ENCODE data around the gene NAALADL1. TPM values are rescaled to one million over a fixed set of nuclear protein-coding genes. Genes with fewer than 3 reads are reported as not detected.

NAALADL1 gene
- total RNA-seq, 2 experiments from 2014 or later, result 2.7 to 3.9 TPM

DNA sequence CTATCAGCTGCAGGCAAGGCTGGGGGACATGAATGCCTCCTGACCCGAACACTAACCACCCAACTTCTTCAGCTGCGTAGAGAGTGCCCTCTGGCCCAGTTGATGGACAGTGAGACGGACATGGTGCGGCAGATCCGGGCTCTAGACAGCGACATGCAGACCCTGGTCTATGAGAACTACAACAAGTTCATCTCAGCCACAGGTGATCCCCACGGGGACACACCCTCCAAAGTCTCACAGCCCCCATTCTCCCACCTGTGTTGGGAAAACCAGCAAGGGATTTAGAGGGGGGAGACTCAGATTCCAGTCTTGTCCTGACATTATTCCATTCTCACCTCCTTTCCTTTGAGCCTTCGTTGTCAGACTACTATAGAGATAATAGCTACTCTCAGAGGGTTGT, 38.6 kb upstream of the NAALADL1 start:
- TSS peak; percentile 48 for BruUV-seq (replicated peaks)
- POLR2A ChIA-PET, result interaction anchor here (1.1 to 1.5 kb wide), 3 partner anchors 14 to 51 kb away, joined by 4 read pairs; no protein-coding TSS in a partner anchor

DNA sequence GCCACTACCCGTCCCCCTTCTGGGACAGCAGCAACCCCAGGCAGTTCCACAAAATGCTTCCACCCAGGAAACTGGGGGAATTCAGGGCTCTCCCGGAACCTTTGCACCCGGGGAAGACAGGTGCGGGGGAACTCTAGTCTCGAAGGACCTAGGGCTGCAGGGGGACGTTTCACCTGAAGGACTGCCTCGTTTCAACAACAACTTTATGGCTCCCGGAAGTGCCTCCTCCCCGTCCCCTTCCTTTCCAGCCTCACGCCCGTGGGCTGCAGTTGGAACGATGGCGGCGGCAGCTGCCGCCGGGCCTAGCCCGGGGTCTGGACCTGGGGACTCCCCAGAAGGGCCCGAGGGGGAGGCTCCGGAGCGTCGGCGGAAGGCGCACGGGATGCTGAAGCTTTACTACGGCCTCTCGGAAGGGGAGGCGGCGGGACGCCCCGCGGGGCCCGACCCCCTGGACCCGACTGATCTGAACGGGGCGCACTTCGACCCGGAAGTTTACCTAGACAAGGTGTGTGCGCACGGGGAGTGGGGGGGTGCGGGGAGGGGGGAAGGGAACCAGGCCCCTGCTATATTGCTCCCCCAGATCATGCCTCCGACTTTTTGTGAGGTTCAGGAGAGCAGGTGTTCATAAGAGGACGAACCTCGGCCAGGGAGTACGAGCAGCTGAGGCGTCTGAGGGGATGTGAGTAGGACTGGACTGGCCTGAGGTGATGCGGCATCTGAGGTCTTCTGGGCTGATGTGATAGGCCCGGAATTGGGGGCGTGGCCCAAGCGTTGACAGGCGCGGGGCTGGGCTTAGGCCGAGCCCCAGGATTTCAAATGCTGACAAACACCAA, 37.8 kb upstream of the NAALADL1 start, which contains the start of gene VPS51:
Gene VPS51 (plus strand): TSS at position 241 of the 833 bp plus-strand sequence. CDS start 37 bp downstream, at position 278.
- Histone ChIP-seq H3K4me2 (ENCODE audit: low read length) (peak within 1 kb of the TSS; percentile 91), H3K4me1 (ENCODE audit: insufficient read depth, low read length, poor library complexity, severe bottlenecking) (peaks cover 16% of the 10 kb centered on the region), H3K27ac (ENCODE audit: low read depth, low read length, poor library complexity, severe bottlenecking) (peak within 1 kb of the TSS; percentile 68), H2AFZ (ENCODE audit: low read length) (peak within 1 kb of the TSS; percentile 94), H3K9me3 (ENCODE audit: low read length) (no peaks in the 10 kb centered on the region), H3K4me3 (ENCODE audit: low read depth, low read length, poor library complexity, severe bottlenecking) (peak within 1 kb of the TSS; percentile 78), H4K20me1 (ENCODE audit: insufficient read depth, low read length) (peaks cover 6% of the 10 kb centered on the region; the same call in 1 of the 2 replicates), H3K9me2 (ENCODE audit: insufficient read depth, low read length) (no peaks in the 10 kb centered on the region), H3K79me2 (ENCODE audit: insufficient read depth, low read depth, low read length) (peaks cover 27% of the 10 kb centered on the region), H3K36me3 (ENCODE audit: insufficient read depth, low read length) (peaks cover 35% of the 10 kb centered on the region)
- DNase-seq (ENCODE audit: low spot score), result peak; percentile 94
- TF ChIP-seq, protein P1, sequence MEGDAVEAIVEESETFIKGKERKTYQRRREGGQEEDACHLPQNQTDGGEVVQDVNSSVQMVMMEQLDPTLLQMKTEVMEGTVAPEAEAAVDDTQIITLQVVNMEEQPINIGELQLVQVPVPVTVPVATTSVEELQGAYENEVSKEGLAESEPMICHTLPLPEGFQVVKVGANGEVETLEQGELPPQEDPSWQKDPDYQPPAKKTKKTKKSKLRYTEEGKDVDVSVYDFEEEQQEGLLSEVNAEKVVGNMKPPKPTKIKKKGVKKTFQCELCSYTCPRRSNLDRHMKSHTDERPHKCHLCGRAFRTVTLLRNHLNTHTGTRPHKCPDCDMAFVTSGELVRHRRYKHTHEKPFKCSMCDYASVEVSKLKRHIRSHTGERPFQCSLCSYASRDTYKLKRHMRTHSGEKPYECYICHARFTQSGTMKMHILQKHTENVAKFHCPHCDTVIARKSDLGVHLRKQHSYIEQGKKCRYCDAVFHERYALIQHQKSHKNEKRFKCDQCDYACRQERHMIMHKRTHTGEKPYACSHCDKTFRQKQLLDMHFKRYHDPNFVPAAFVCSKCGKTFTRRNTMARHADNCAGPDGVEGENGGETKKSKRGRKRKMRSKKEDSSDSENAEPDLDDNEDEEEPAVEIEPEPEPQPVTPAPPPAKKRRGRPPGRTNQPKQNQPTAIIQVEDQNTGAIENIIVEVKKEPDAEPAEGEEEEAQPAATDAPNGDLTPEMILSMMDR (conservative IDR thresholded peaks at IDR 0.05; ENCODE audit: low read length), result no peak
- TF ChIP-seq EZH2phosphoT487 (IDR thresholded peaks at IDR 0.05; ENCODE audit: borderline replicate concordance, low read depth, low read length), result no peak
- ChIA-PET POLR2A (interaction anchor here (0.8 to 1.5 kb wide), 4 partner anchors 11 to 50 kb away, joined by 4 read pairs; no protein-coding TSS in a partner anchor), CTCF (ENCODE audit: unreplicated experiment) (no interaction called here)
- BruUV-seq (replicated peaks), result no TSS peak
- intact Hi-C loops (cut with micrococcal nuclease; ENCODE audit: unreplicated experiment), result loop anchor here (1.0 kb wide), 1 partner anchor 56 kb away; no protein-coding TSS in a partner anchor

More for the DNA sequence above, 38.6 kb upstream of the NAALADL1 start:
- CTCF ChIA-PET (ENCODE audit: unreplicated experiment), result no interaction called here
- H3K9me3 ChIP-seq (ENCODE audit: low read length), result no peaks in the 10 kb centered on the region
- H3K27ac ChIP-seq (ENCODE audit: low read depth, low read length, poor library complexity, severe bottlenecking), result peak overlapping the region; percentile 68
- H3K79me2 ChIP-seq (ENCODE audit: insufficient read depth, low read depth, low read length), result peaks cover 27% of the 10 kb centered on the region
- no peaks in the 10 kb centered on the region for H3K9me2 ChIP-seq (ENCODE audit: insufficient read depth, low read length)
- H3K4me1 ChIP-seq (ENCODE audit: insufficient read depth, low read length, poor library complexity, severe bottlenecking), result peaks cover 16% of the 10 kb centered on the region
- DNase-seq (ENCODE audit: low spot score), result no peak
- H3K4me2 ChIP-seq (ENCODE audit: low read length), result peak overlapping the region; percentile 91
- no peak overlapping the region for H2AFZ ChIP-seq (ENCODE audit: low read length)
- H4K20me1 ChIP-seq (ENCODE audit: insufficient read depth, low read length), result peaks cover 6% of the 10 kb centered on the region; the same call in 1 of the 2 replicates
- peaks cover 36% of the 10 kb centered on the region for H3K36me3 ChIP-seq (ENCODE audit: insufficient read depth, low read length)
- intact Hi-C loops (cut with micrococcal nuclease; ENCODE audit: unreplicated experiment), result loop anchor here (1.0 kb wide), 1 partner anchor 57 kb away; no protein-coding TSS in a partner anchor
- TF ChIP-seq EZH2phosphoT487 (IDR thresholded peaks at IDR 0.05; ENCODE audit: borderline replicate concordance, low read depth, low read length), result no peak
- TF ChIP-seq, protein P1 (conservative IDR thresholded peaks at IDR 0.05; ENCODE audit: low read length), result no peak
- H3K4me3 ChIP-seq (ENCODE audit: low read depth, low read length, poor library complexity, severe bottlenecking), result peak overlapping the region; percentile 78
